Activated naive CD8-positive, alpha-beta T cell treated with anti-CD3 and anti-CD28 coated beads, Interleukin-2, amount 50 U/mL, for 24 hours (primary cell): Measurements from ENCODE around the gene ALDH16A1.
"Not testable (repeated sequence)": the region's sequence is repeated elsewhere in the genome, so short reads cannot be mapped to it uniquely, and the experiment has no call there.

ENCODE experiments used
- ATAC-seq: fragments of 150-1000 bp; cut with Tn5 transposase; one replicate; pipeline ENCODE4 v1.10.0; 2021
- DNase-seq: peaks from one replicate; pipeline ENCODE4 v3.0.0; 2021
- H3K27ac Mint-ChIP-seq: one replicate; pipeline ENCODE4 v1.8.0; 2021; ENCODE audit warnings: mild to moderate bottlenecking, mixed read lengths
- H3K27me3 Mint-ChIP-seq: one replicate; pipeline ENCODE4 v1.8.0; 2021; ENCODE audit warnings: mixed read lengths
- H3K36me3 Mint-ChIP-seq: one replicate; pipeline ENCODE4 v1.8.0; 2021; ENCODE audit warnings: low read depth, mixed read lengths
- H3K4me1 Mint-ChIP-seq: one replicate; pipeline ENCODE4 v1.8.0; 2021; ENCODE audit warnings: mixed read lengths
- H3K4me3 Mint-ChIP-seq: one replicate; pipeline ENCODE4 v1.8.0; 2021; ENCODE audit warnings: mild to moderate bottlenecking, moderate library complexity, mixed read lengths
- H3K9me3 Mint-ChIP-seq: one replicate; pipeline ENCODE4 v1.8.0; 2021; ENCODE audit warnings: mixed read lengths

The ALDH16A1 gene

GRCh38 chr19:49442354-49442753 is 10.7 kb upstream of the ALDH16A1 start:
- Mint-ChIP-seq H3K4me1 (peaks cover 25% of the 10 kb centered on the region), H3K27me3 (peaks cover 51% of the 10 kb centered on the region), H3K36me3 (peaks cover 7% of the 10 kb centered on the region), H3K4me3 (peak overlapping the region; percentile 76), H3K9me3 (no peaks in the 10 kb centered on the region), H3K27ac (no peak overlapping the region)
- no peak for ATAC-seq
- no peak for DNase-seq

- Mint-ChIP-seq H3K4me3 (peak overlapping the region; percentile 76), H3K9me3 (no peaks in the 10 kb centered on the region), H3K4me1 (peaks cover 25% of the 10 kb centered on the region), H3K27ac (no peak overlapping the region), H3K36me3 (peaks cover 7% of the 10 kb centered on the region), H3K27me3 (peaks cover 46% of the 10 kb centered on the region)
- peak; percentile 8 for ATAC-seq
- peak; percentile 77 for DNase-seq
Measured at GRCh38 chr19:49442771-49443365, 10.2 kb upstream of the ALDH16A1 start.

DNA sequence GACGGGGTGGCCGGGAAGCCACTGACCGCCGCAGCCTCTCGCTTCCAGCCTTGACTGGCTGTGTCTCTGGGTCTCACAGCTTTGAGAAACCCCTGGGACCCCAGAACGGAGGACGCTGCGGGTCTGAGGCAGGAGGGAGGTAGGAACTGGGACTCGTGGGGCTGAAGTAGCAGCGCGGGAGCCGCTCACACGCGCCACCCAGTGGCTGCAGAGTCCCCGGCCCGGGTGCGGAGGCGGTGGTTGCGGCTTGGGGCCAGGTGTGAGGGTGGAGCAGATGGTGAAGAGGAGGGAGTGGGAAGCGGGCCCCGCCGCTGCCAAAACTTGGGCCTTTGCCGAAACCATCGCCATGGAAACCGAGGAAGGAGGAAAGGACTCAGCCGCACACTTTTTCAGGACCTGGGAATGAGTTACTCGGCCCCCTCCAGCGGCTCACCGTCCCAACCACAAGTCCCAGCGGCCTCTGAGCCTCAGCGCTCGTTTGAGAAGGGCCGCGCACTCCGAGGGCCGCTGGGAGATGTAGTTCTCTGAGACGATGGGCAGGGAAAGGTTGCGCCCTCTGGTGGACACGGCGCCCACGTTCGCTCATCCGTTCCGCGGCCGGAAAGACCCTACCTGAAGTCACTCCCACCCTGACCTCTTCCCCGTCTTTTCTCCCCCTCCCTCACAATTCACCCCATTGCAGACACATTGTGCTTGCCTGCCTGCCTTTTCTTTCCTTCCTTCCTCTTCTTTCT is 9.5 kb upstream of the ALDH16A1 start:
- H3K36me3 Mint-ChIP-seq = peaks cover 11% of the 10 kb centered on the region
- peaks cover 40% of the 10 kb centered on the region for H3K27me3 Mint-ChIP-seq
- peak overlapping the region; percentile 76 for H3K4me3 Mint-ChIP-seq
- H3K27ac Mint-ChIP-seq = peak overlapping the region; percentile 59
- peak; percentile 96 for DNase-seq
- H3K4me1 Mint-ChIP-seq = peaks cover 29% of the 10 kb centered on the region
- no peaks in the 10 kb centered on the region for H3K9me3 Mint-ChIP-seq
- peak; percentile 88 for ATAC-seq

DNA sequence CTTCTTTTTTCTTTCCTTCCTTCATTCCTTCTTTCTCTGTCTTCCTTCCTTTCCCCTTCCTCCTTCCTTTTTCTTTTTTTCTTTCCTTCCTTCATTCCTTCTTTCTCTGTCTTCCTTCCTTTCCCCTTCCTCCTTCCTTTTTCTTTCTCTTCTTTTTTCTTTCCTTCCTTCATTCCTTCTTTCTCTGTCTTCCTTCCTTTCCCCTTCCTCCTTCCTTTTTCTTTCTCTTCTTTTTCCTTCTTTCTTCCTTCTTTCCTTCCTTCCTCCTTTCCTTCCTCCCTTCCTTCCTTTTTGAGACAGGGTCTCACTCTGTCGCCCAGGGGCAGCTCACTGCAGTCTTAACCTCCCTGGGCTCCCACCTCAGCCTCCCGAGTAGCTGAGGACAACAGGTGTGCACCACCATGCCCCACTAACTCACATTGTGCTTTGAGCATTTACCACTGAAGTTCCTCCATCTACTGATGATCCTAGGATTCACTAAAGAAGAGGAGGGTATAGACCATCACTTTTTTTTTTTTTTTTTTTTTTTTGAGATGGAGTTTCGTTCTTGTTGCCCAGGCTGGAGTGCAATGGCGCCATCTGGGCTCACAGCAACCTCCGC is 8.8 kb upstream of the ALDH16A1 start:
- Mint-ChIP-seq H3K27me3 (peaks cover 33% of the 10 kb centered on the region), H3K4me3 (peak overlapping the region; percentile 76), H3K4me1 (peaks cover 31% of the 10 kb centered on the region), H3K36me3 (peaks cover 18% of the 10 kb centered on the region)
- not testable (repeated sequence) for ATAC-seq, DNase-seq, H3K27ac Mint-ChIP-seq, H3K9me3 Mint-ChIP-seq

- DNase-seq = no peak
- Mint-ChIP-seq H3K4me3 (no peak overlapping the region), H3K9me3 (no peaks in the 10 kb centered on the region), H3K27ac (no peak overlapping the region), H3K4me1 (peaks cover 42% of the 10 kb centered on the region), H3K27me3 (peaks cover 15% of the 10 kb centered on the region), H3K36me3 (peaks cover 27% of the 10 kb centered on the region)
- no peak for ATAC-seq
Measured at GRCh38 chr19:49445997-49446396, 7.0 kb upstream of the ALDH16A1 start.

- peaks cover under 1% of the 10 kb centered on the region for H3K27me3 Mint-ChIP-seq
- H3K4me1 Mint-ChIP-seq = peaks cover 45% of the 10 kb centered on the region
- DNase-seq (peak; percentile 58), ATAC-seq (no peak)
- no peak overlapping the region for H3K27ac Mint-ChIP-seq
- H3K9me3 Mint-ChIP-seq = no peaks in the 10 kb centered on the region
- no peak overlapping the region for H3K4me3 Mint-ChIP-seq
- peaks cover 32% of the 10 kb centered on the region for H3K36me3 Mint-ChIP-seq
Measured at GRCh38 chr19:49447485-49448431, 5.3 kb upstream of the ALDH16A1 start.

- Mint-ChIP-seq H3K36me3 (peaks cover 34% of the 10 kb centered on the region), H3K4me1 (peaks cover 49% of the 10 kb centered on the region), H3K9me3 (no peaks in the 10 kb centered on the region), H3K4me3 (no peak overlapping the region), H3K27ac (peak overlapping the region; percentile 31), H3K27me3 (no peaks in the 10 kb centered on the region)
- ATAC-seq (no peak), DNase-seq (no peak)
Measured at GRCh38 chr19:49448432-49448786, 4.6 kb upstream of the ALDH16A1 start.

- ATAC-seq (no peak), DNase-seq (no peak)
- Mint-ChIP-seq H3K27ac (peak overlapping the region; percentile 95), H3K4me3 (peak overlapping the region; percentile 97), H3K9me3 (no peaks in the 10 kb centered on the region), H3K36me3 (peaks cover 34% of the 10 kb centered on the region), H3K27me3 (no peaks in the 10 kb centered on the region), H3K4me1 (peaks cover 47% of the 10 kb centered on the region)
Measured at GRCh38 chr19:49450405-49450804, 2.6 kb upstream of the ALDH16A1 start.

GRCh38 chr19:49451430-49452181 is 1.4 kb upstream of the ALDH16A1 start, which contains the start of gene PIH1D1:
Gene PIH1D1, minus strand, starts transcription at chr19:49451814. Its CDS starts 240 bp downstream, at chr19:49451574.
- H3K4me1 Mint-ChIP-seq = peaks cover 53% of the 10 kb centered on the region
- H3K27me3 Mint-ChIP-seq = no peaks in the 10 kb centered on the region
- H3K9me3 Mint-ChIP-seq = no peaks in the 10 kb centered on the region
- ATAC-seq (peak; percentile 75), DNase-seq (peak; percentile 93)
- peak within 1 kb of the TSS; percentile 95 for H3K27ac Mint-ChIP-seq
- H3K36me3 Mint-ChIP-seq = peaks cover 32% of the 10 kb centered on the region
- H3K4me3 Mint-ChIP-seq = peak within 1 kb of the TSS; percentile 97

GRCh38 chr19:49453757-49454240 is 774 bp downstream of the ALDH16A1 start:
- Mint-ChIP-seq H3K36me3 (peaks cover 24% of the 10 kb centered on the region), H3K27me3 (no peaks in the 10 kb centered on the region), H3K27ac (peak overlapping the region; percentile 95), H3K4me1 (peaks cover 49% of the 10 kb centered on the region), H3K4me3 (peak overlapping the region; percentile 97), H3K9me3 (no peaks in the 10 kb centered on the region)
- ATAC-seq (no peak), DNase-seq (no peak)

- no peaks in the 10 kb centered on the region for H3K9me3 Mint-ChIP-seq
- DNase-seq (no peak), ATAC-seq (no peak)
- peaks cover 16% of the 10 kb centered on the region for H3K36me3 Mint-ChIP-seq
- H3K27ac Mint-ChIP-seq = no peak overlapping the region
- H3K4me1 Mint-ChIP-seq = peaks cover 33% of the 10 kb centered on the region
- peak overlapping the region; percentile 4 for H3K4me3 Mint-ChIP-seq
- H3K27me3 Mint-ChIP-seq = no peaks in the 10 kb centered on the region
Measured at GRCh38 chr19:49455773-49456172, 2.7 kb downstream of the ALDH16A1 start.

- peaks cover 14% of the 10 kb centered on the region for H3K36me3 Mint-ChIP-seq
- peak overlapping the region; percentile 35 for H3K27ac Mint-ChIP-seq
- H3K27me3 Mint-ChIP-seq = no peaks in the 10 kb centered on the region
- H3K4me1 Mint-ChIP-seq = peaks cover 30% of the 10 kb centered on the region
- no peak overlapping the region for H3K4me3 Mint-ChIP-seq
- no peaks in the 10 kb centered on the region for H3K9me3 Mint-ChIP-seq
- ATAC-seq = no peak
- DNase-seq = no peak
Measured at GRCh38 chr19:49456326-49456725, 3.3 kb downstream of the ALDH16A1 start.

GRCh38 chr19:49458567-49458903 is 5.5 kb downstream of the ALDH16A1 start:
- Mint-ChIP-seq H3K36me3 (peaks cover 9% of the 10 kb centered on the region), H3K4me3 (no peak overlapping the region), H3K9me3 (no peaks in the 10 kb centered on the region), H3K27ac (no peak overlapping the region), H3K4me1 (peaks cover 15% of the 10 kb centered on the region), H3K27me3 (no peaks in the 10 kb centered on the region)
- no peak for ATAC-seq
- no peak for DNase-seq
